HepG2 (cell line): ENCODE data around the gene TOE1. TPM values are rescaled to one million over a fixed set of nuclear protein-coding genes. Genes with fewer than 3 reads are reported as not detected.
A peak's percentile ranks its signal among the peaks of the same experiment; 100 is the strongest.

Source experiments
- ARNT2 ChIP-seq: sonication (generic); formaldehyde crosslinking; IDR thresholded peaks from 2 replicates; pipeline ENCODE4 v1.8.0; 2022; ENCODE audit warnings: mild to moderate bottlenecking, low read depth, missing genetic modification reagents, moderate library complexity
- CBX2 ChIP-seq, 2 experiments: fragments of 200-600 bp in 1 of 2; sonication (generic); formaldehyde crosslinking in 1 of 2; IDR thresholded peaks; 2 replicates each; pipeline versions ENCODE4 v1.7.0 to v1.8.1; 2018 to 2022; ENCODE audit warnings: low read depth in 2 of 2, low read length in 1 of 2, mild to moderate bottlenecking in 1 of 2, missing genetic modification reagents in 1 of 2
- CHCHD3 ChIP-seq: sonication (generic); formaldehyde crosslinking; IDR thresholded peaks from 2 replicates; pipeline ENCODE4 v1.8.0; 2022; ENCODE audit warnings: mild to moderate bottlenecking, missing genetic modification reagents, moderate library complexity
- KLF13 ChIP-seq: sonication (generic); formaldehyde crosslinking; IDR thresholded peaks from 2 replicates; pipeline ENCODE4 v1.4.0; 2020; ENCODE audit warnings: mild to moderate bottlenecking, missing genetic modification reagents
- KLF6 ChIP-seq: IDR thresholded peaks from 2 replicates; pipeline ENCODE4 v1.8.0; 2016; ENCODE audit warnings: missing biosample characterization, missing genetic modification reagents
- MLX ChIP-seq: IDR thresholded peaks from 2 replicates; pipeline ENCODE4 v1.6.1; 2016
- MYC ChIP-seq: sonication (generic); formaldehyde crosslinking; IDR thresholded peaks from 2 replicates; pipeline ENCODE4 v1.9.0; 2021; ENCODE audit warnings: missing genetic modification reagents, borderline replicate concordance
- NR2F1 ChIP-seq, 2 experiments: fragments of 450-650 bp in 1 of 2; formaldehyde crosslinking in 1 of 2; IDR thresholded peaks; 2 replicates each; pipeline versions ENCODE4 v1.5.0 to v1.6.1; 2016 to 2020; ENCODE audit warnings: mild to moderate bottlenecking in 1 of 2, missing compliant biosample characterization in 1 of 2, missing genetic modification reagents in 1 of 2, moderate library complexity in 1 of 2
- RFX5 ChIP-seq: IDR thresholded peaks from 2 replicates; pipeline ENCODE4 v1.6.1; 2011; ENCODE audit warnings: low read depth, low read length, improper control_type of control experiment
- SNAPC4 ChIP-seq: sonication (generic); formaldehyde crosslinking; IDR thresholded peaks from 2 replicates; pipeline ENCODE4 v1.4.0; 2020; ENCODE audit warnings: mild to moderate bottlenecking, missing genetic modification reagents
- SP140L ChIP-seq: sonication (generic); formaldehyde crosslinking; IDR thresholded peaks from 2 replicates; pipeline ENCODE4 v1.4.0; 2020; ENCODE audit warnings: missing genetic modification reagents, borderline replicate concordance
- THAP7 ChIP-seq: sonication (generic); formaldehyde crosslinking; IDR thresholded peaks from 2 replicates; pipeline ENCODE4 v1.8.1; 2023; ENCODE audit warnings: mild to moderate bottlenecking, missing genetic modification reagents
- ZIK1 ChIP-seq: sonication (generic); formaldehyde crosslinking; IDR thresholded peaks from 2 replicates; pipeline ENCODE4 v1.5.0; 2020; ENCODE audit warnings: mild to moderate bottlenecking, low read depth, missing genetic modification reagents, borderline replicate concordance
- ZNF207 ChIP-seq: fragments of 450-650 bp; IDR thresholded peaks from 2 replicates; pipeline ENCODE4 v1.6.1; 2016; ENCODE audit warnings: antibody characterized with exemption, borderline replicate concordance
- ZNF276 ChIP-seq: sonication (generic); formaldehyde crosslinking; IDR thresholded peaks from 2 replicates; pipeline ENCODE4 v1.4.0; 2020; ENCODE audit warnings: mild to moderate bottlenecking, low read depth, missing genetic modification reagents
- ZNF362 ChIP-seq: sonication (generic); formaldehyde crosslinking; IDR thresholded peaks from 2 replicates; pipeline ENCODE4 v1.4.0; 2020; ENCODE audit warnings: missing genetic modification reagents, mild to moderate bottlenecking, borderline replicate concordance
- ZNF672 ChIP-seq: sonication (generic); formaldehyde crosslinking; IDR thresholded peaks from 2 replicates; pipeline ENCODE4 v1.8.1; 2022; ENCODE audit warnings: missing genetic modification reagents
- polyA plus RNA-seq, 8 experiments: library from polyadenylated mRNA; depleted of rRNA in 3 of 8; stranded (reverse) in 7 of 8; unstranded in 1 of 8; fragments of >200 nt; fragmentation: Illumina TruSeq in 4 of 8; extraction: Trizol in 4 of 8; gene quantifications; 2 replicates each; pipeline versions ENCODE4 v1.2.1 to v1.2.3, GENCODE V29; 2011 to 2016; ENCODE audit warnings: low read depth in 4 of 8, missing spikeins in 1 of 8, mixed read lengths in 1 of 8; ENCODE audit not compliant: insufficient read depth in 1 of 8
- total RNA-seq, 5 experiments: library from RNA; depleted of rRNA; stranded (reverse); fragments of >200 nt; fragmentation: Illumina TruSeq; extraction: Trizol; gene quantifications; 2 replicates each; pipeline ENCODE4 v1.2.3, GENCODE V29; 2016; ENCODE audit warnings: low read depth in 1 of 5

TOE1 gene
- total and polyA plus RNA-seq, 2 of the 13 experiments (the other 11 are each of a cell fraction or from before 2014, with no cell fraction given), result 14.1 to 19.0 TPM

GRCh38 chr1:45303520-45304310, 36.3 kb upstream of the TOE1 start (continued):
- no peak for TF ChIP-seq CBX2 (IDR thresholded peaks at IDR 0.05; ENCODE audit: low read depth, low read length)
- no peak for TF ChIP-seq CBX2 (CRISPR knock-in tag; IDR thresholded peaks at IDR 0.05; ENCODE audit: low read depth)
- no peak for TF ChIP-seq ZNF672 (CRISPR knock-in tag)
- TF ChIP-seq NR2F1 (CRISPR knock-in tag; IDR thresholded peaks at IDR 0.05), result 0 out of 4 replicates have a peak, but pooled peaks have one; percentile 23 to 28
- no peak for TF ChIP-seq RFX5
- TF ChIP-seq ARNT2 (CRISPR knock-in tag), result peak; percentile 51; the same call in 1 of the 2 replicates
- no peak for TF ChIP-seq MLX
- peak; percentile 92 for TF ChIP-seq MYC
- TF ChIP-seq THAP7, result no peak
- 0 out of 2 replicates have a peak, but pooled peaks have one; percentile 58 for TF ChIP-seq CHCHD3 (CRISPR knock-in tag)
- no peak for TF ChIP-seq KLF6 (CRISPR knock-in tag)
- no peak for TF ChIP-seq ZNF276 (CRISPR knock-in tag)
- TF ChIP-seq SP140L (CRISPR knock-in tag), result no peak
- TF ChIP-seq ZNF362 (CRISPR knock-in tag), result peak; percentile 23; the same call in 1 of the 2 replicates
- no peak for TF ChIP-seq ZNF207
- peak; percentile 81 for TF ChIP-seq SNAPC4 (CRISPR knock-in tag)
- 0 out of 2 replicates have a peak, but pooled peaks have one; percentile 64 for TF ChIP-seq ZIK1 (CRISPR knock-in tag)
- TF ChIP-seq KLF13 (CRISPR knock-in tag), result peak; percentile 76; the same call in 1 of the 2 replicates
